Measurements from ENCODE around the gene COL15A1.

The COL15A1 gene

GRCh38 chr9:98972716-98973115, 29.0 kb downstream of the COL15A1 start:
- Histone ChIP-seq H3K4me3 (ENCODE audit: low read depth, low read length) (no peak overlapping the region), H3K27me3 (ENCODE audit: control insufficient read depth, insufficient read depth, low read length) (peaks cover 42% of the 10 kb centered on the region), H3K36me3 (ENCODE audit: control insufficient read depth, insufficient read depth, low read length) (no peaks in the 10 kb centered on the region), H3K9me3 (ENCODE audit: control insufficient read depth, insufficient read depth, low read length) (no peaks in the 10 kb centered on the region), H3K9ac (ENCODE audit: low read depth, low read length) (no peak overlapping the region), H3K4me1 (ENCODE audit: control insufficient read depth, insufficient read depth, low read length) (peaks cover 23% of the 10 kb centered on the region), H3K27ac (ENCODE audit: low read depth, low read length) (no peak overlapping the region)

- Histone ChIP-seq H3K27ac (ENCODE audit: low read depth, low read length) (no peak overlapping the region), H3K27me3 (ENCODE audit: control insufficient read depth, insufficient read depth, low read length) (peaks cover 44% of the 10 kb centered on the region), H3K36me3 (ENCODE audit: control insufficient read depth, insufficient read depth, low read length) (no peaks in the 10 kb centered on the region), H3K9ac (ENCODE audit: low read depth, low read length) (no peak overlapping the region), H3K4me1 (ENCODE audit: control insufficient read depth, insufficient read depth, low read length) (peaks cover 28% of the 10 kb centered on the region), H3K4me3 (ENCODE audit: low read depth, low read length) (no peak overlapping the region), H3K9me3 (ENCODE audit: control insufficient read depth, insufficient read depth, low read length) (no peaks in the 10 kb centered on the region)
These were observed 29.5 kb downstream of the COL15A1 start for GRCh38 chr9:98973171-98973570.

GRCh38 chr9:98973576-98973975, 29.9 kb downstream of the COL15A1 start:
- Histone ChIP-seq H3K9ac (ENCODE audit: low read depth, low read length) (no peak overlapping the region), H3K9me3 (ENCODE audit: control insufficient read depth, insufficient read depth, low read length) (no peaks in the 10 kb centered on the region), H3K36me3 (ENCODE audit: control insufficient read depth, insufficient read depth, low read length) (no peaks in the 10 kb centered on the region), H3K27me3 (ENCODE audit: control insufficient read depth, insufficient read depth, low read length) (peaks cover 44% of the 10 kb centered on the region), H3K27ac (ENCODE audit: low read depth, low read length) (no peak overlapping the region), H3K4me3 (ENCODE audit: low read depth, low read length) (no peak overlapping the region), H3K4me1 (ENCODE audit: control insufficient read depth, insufficient read depth, low read length) (peaks cover 29% of the 10 kb centered on the region)

GRCh38 chr9:98974106-98974505, 30.4 kb downstream of the COL15A1 start:
- H3K9me3 ChIP-seq (ENCODE audit: control insufficient read depth, insufficient read depth, low read length) = no peaks in the 10 kb centered on the region
- no peaks in the 10 kb centered on the region for H3K36me3 ChIP-seq (ENCODE audit: control insufficient read depth, insufficient read depth, low read length)
- no peak overlapping the region for H3K27ac ChIP-seq (ENCODE audit: low read depth, low read length)
- peaks cover 46% of the 10 kb centered on the region for H3K27me3 ChIP-seq (ENCODE audit: control insufficient read depth, insufficient read depth, low read length)
- no peak overlapping the region for H3K9ac ChIP-seq (ENCODE audit: low read depth, low read length)
- peaks cover 25% of the 10 kb centered on the region for H3K4me1 ChIP-seq (ENCODE audit: control insufficient read depth, insufficient read depth, low read length)
- H3K4me3 ChIP-seq (ENCODE audit: low read depth, low read length) = no peak overlapping the region

- Histone ChIP-seq H3K9me3 (ENCODE audit: control insufficient read depth, insufficient read depth, low read length) (no peaks in the 10 kb centered on the region), H3K4me1 (ENCODE audit: control insufficient read depth, insufficient read depth, low read length) (peaks cover 20% of the 10 kb centered on the region), H3K27me3 (ENCODE audit: control insufficient read depth, insufficient read depth, low read length) (peaks cover 49% of the 10 kb centered on the region), H3K27ac (ENCODE audit: low read depth, low read length) (no peak overlapping the region), H3K36me3 (ENCODE audit: control insufficient read depth, insufficient read depth, low read length) (no peaks in the 10 kb centered on the region), H3K9ac (ENCODE audit: low read depth, low read length) (no peak overlapping the region), H3K4me3 (ENCODE audit: low read depth, low read length) (no peak overlapping the region)
These were observed 30.8 kb downstream of the COL15A1 start for GRCh38 chr9:98974554-98974953.

GRCh38 chr9:98974994-98975712, 31.4 kb downstream of the COL15A1 start:
- Histone ChIP-seq H3K4me3 (ENCODE audit: low read depth, low read length) (no peak overlapping the region), H3K9me3 (ENCODE audit: control insufficient read depth, insufficient read depth, low read length) (no peaks in the 10 kb centered on the region)

GRCh38 chr9:98975838-98976237, 32.1 kb downstream of the COL15A1 start:
- Histone ChIP-seq H3K27ac (ENCODE audit: low read depth, low read length) (no peak overlapping the region), H3K4me3 (ENCODE audit: low read depth, low read length) (no peak overlapping the region), H3K9ac (ENCODE audit: low read depth, low read length) (no peak overlapping the region), H3K36me3 (ENCODE audit: control insufficient read depth, insufficient read depth, low read length) (no peaks in the 10 kb centered on the region), H3K4me1 (ENCODE audit: control insufficient read depth, insufficient read depth, low read length) (peaks cover 15% of the 10 kb centered on the region), H3K27me3 (ENCODE audit: control insufficient read depth, insufficient read depth, low read length) (peaks cover 49% of the 10 kb centered on the region), H3K9me3 (ENCODE audit: control insufficient read depth, insufficient read depth, low read length) (no peaks in the 10 kb centered on the region)

More at GRCh38 chr9:98974994-98975712, 31.4 kb downstream of the COL15A1 start:
- Histone ChIP-seq H3K27me3 (ENCODE audit: control insufficient read depth, insufficient read depth, low read length) (peaks cover 49% of the 10 kb centered on the region), H3K9ac (ENCODE audit: low read depth, low read length) (no peak overlapping the region), H3K4me1 (ENCODE audit: control insufficient read depth, insufficient read depth, low read length) (peaks cover 20% of the 10 kb centered on the region), H3K36me3 (ENCODE audit: control insufficient read depth, insufficient read depth, low read length) (no peaks in the 10 kb centered on the region), H3K27ac (ENCODE audit: low read depth, low read length) (no peak overlapping the region)

- no peak overlapping the region for H3K9ac ChIP-seq (ENCODE audit: low read depth, low read length)
- H3K27ac ChIP-seq (ENCODE audit: low read depth, low read length) = no peak overlapping the region
- H3K4me1 ChIP-seq (ENCODE audit: control insufficient read depth, insufficient read depth, low read length) = peaks cover 6% of the 10 kb centered on the region
- no peak overlapping the region for H3K4me3 ChIP-seq (ENCODE audit: low read depth, low read length)
- peaks cover 49% of the 10 kb centered on the region for H3K27me3 ChIP-seq (ENCODE audit: control insufficient read depth, insufficient read depth, low read length)
- no peaks in the 10 kb centered on the region for H3K9me3 ChIP-seq (ENCODE audit: control insufficient read depth, insufficient read depth, low read length)
- no peaks in the 10 kb centered on the region for H3K36me3 ChIP-seq (ENCODE audit: control insufficient read depth, insufficient read depth, low read length)
These were observed 33.6 kb downstream of the COL15A1 start for GRCh38 chr9:98977246-98977714.

GRCh38 chr9:98977813-98978212, 34.1 kb downstream of the COL15A1 start:
- Histone ChIP-seq H3K36me3 (ENCODE audit: control insufficient read depth, insufficient read depth, low read length) (no peaks in the 10 kb centered on the region), H3K4me1 (ENCODE audit: control insufficient read depth, insufficient read depth, low read length) (peaks cover 6% of the 10 kb centered on the region), H3K9me3 (ENCODE audit: control insufficient read depth, insufficient read depth, low read length) (no peaks in the 10 kb centered on the region), H3K27ac (ENCODE audit: low read depth, low read length) (peak overlapping the region; percentile 53), H3K9ac (ENCODE audit: low read depth, low read length) (no peak overlapping the region), H3K4me3 (ENCODE audit: low read depth, low read length) (no peak overlapping the region), H3K27me3 (ENCODE audit: control insufficient read depth, insufficient read depth, low read length) (peaks cover 49% of the 10 kb centered on the region)

GRCh38 chr9:98978231-98978681, 34.5 kb downstream of the COL15A1 start:
- no peaks in the 10 kb centered on the region for H3K36me3 ChIP-seq (ENCODE audit: control insufficient read depth, insufficient read depth, low read length)
- H3K27ac ChIP-seq (ENCODE audit: low read depth, low read length) = peak overlapping the region; percentile 53
- H3K9me3 ChIP-seq (ENCODE audit: control insufficient read depth, insufficient read depth, low read length) = no peaks in the 10 kb centered on the region
- H3K27me3 ChIP-seq (ENCODE audit: control insufficient read depth, insufficient read depth, low read length) = peaks cover 49% of the 10 kb centered on the region
- H3K4me3 ChIP-seq (ENCODE audit: low read depth, low read length) = no peak overlapping the region
- peaks cover 6% of the 10 kb centered on the region for H3K4me1 ChIP-seq (ENCODE audit: control insufficient read depth, insufficient read depth, low read length)
- no peak overlapping the region for H3K9ac ChIP-seq (ENCODE audit: low read depth, low read length)

- no peaks in the 10 kb centered on the region for H3K9me3 ChIP-seq (ENCODE audit: control insufficient read depth, insufficient read depth, low read length)
- no peak overlapping the region for H3K27ac ChIP-seq (ENCODE audit: low read depth, low read length)
- peaks cover 31% of the 10 kb centered on the region for H3K27me3 ChIP-seq (ENCODE audit: control insufficient read depth, insufficient read depth, low read length)
- H3K4me3 ChIP-seq (ENCODE audit: low read depth, low read length) = no peak overlapping the region
- H3K9ac ChIP-seq (ENCODE audit: low read depth, low read length) = no peak overlapping the region
- peaks cover 6% of the 10 kb centered on the region for H3K4me1 ChIP-seq (ENCODE audit: control insufficient read depth, insufficient read depth, low read length)
- H3K36me3 ChIP-seq (ENCODE audit: control insufficient read depth, insufficient read depth, low read length) = no peaks in the 10 kb centered on the region
These were observed 36.6 kb downstream of the COL15A1 start for GRCh38 chr9:98980291-98980690.

All from HUES48 (cell line).